GM21619 (cell line): Measurements from ENCODE around the gene GPR137B.
"Not testable (repeated sequence)": the region's sequence is repeated elsewhere in the genome, so short reads cannot be mapped to it uniquely, and the experiment has no call there.

Source experiments
- ATAC-seq: cut with Tn5 transposase; IDR thresholded peaks from one replicate; pipeline ENCODE4 v1.9.1; 2021; ENCODE audit not compliant: unreplicated experiment

GPR137B gene

DNA sequence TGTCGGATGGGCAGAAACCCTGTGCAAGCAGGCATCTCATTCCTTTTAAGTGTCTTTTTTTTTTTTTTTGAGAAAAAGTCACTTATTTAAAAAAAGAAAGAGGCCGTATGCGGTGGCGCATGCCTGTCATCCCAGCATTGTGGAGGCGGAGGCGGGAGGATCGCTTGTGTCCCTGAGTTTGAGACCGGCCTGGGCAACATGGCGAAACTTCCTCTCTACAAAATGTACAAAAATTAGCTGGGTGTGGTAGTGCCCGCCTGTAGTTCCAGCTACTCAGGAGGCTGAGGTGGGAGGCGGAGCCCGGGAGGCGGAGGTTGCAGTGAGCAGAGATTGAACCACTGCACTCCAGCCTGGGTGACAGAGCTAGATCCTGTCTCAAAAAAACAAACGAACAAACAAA, 1.7 kb downstream of the GPR137B start:
- no peak for ATAC-seq

DNA sequence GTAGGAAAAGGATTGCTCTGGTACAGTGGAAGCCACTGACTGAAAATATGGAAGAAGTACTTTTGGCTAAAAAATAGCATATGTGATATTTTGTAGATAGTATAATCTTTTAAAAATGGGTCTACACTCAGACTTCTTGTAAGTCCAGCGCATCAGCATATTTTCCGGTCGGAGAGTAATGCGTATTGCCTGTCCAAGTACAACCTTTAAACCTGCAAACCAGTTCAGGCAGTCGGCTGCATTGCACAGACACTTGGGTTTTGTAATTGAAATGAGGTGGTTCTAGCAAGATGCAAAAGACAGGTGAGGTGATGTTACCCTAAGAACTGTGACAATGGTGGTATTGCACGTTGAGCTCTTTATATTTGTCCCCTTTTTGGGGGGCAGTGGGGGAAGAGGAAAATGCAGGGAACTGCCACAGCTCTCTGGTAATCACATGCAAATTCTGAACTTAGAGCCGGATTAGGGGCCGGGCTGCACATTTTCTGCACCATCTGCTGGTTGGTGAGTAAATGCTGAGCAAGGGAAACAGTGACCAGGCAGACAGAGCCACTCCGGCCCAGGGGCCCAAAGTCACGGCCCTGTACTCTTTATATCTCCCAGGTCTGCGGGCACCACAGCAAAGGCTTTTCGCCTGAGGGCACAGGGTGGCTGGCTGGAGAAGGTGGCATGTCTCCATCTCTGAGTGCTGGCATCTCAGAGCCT, 2.3 kb downstream of the GPR137B start:
- ATAC-seq = peak; percentile 28

DNA sequence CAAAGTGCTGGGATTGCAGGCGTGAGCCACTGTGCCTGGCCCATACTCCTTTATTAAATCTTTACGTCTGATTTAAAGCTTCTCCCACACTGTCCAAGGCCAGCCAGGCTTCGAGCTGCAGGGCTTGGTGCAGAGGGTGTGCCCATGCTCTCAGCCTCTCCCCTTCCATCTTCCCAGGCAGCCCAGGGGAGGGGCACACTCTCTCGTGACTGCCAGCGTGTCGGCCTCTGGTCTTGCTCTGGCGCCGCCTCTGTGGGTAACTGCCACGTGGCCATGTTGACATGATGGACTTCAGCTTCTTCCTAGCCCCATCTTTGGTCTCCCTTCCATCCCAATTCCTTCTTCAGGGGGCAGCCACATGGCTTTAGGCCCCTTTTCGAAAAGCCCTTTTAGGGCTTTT, 4.7 kb downstream of the GPR137B start:
- no peak for ATAC-seq

DNA sequence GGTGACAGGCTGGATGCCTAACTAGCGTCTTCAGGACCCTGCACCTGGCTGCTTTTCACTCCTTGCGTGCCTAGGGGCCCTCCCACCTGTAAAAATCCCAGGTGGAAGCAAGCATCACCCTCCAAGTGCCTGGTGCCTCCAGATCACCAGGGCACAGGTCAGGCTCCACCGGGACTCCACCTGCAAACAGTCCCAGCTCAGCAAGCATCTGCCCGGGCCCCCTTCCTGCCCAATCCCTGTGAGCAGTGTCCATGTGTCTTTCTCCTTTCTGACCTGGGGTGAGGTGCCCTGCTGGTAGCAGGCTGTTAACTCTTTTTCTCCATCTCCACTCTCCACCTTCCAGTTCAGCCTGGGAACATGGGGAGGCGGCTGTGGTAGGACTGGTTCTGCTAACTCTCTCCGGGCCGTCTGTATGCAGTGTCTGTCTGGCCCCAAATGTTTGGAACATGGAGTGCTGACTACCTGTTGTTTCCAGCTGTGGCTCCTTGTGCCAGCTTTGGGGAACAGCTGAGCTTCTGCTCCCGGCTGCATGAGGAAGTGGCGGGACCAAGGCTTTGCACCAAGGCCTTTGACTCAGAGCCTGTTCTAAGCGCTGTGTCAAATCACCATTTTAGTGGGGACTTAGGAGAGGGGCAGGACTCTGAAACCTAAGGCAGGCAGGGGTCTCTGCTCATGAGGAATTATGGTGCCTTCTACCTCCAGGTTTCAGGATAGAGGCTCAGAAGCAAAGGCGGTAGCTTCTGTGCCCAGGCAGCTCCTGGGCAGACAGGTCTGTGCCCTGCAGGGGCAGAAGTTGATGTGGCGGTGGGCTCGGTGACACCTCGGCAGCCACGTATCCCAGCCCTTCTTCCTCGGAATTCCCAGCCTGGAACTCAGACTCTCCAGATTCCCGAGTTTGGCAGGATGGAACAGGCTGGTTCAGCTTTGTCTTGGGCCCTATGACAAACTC, 5.5 kb downstream of the GPR137B start:
- ATAC-seq = no peak

DNA sequence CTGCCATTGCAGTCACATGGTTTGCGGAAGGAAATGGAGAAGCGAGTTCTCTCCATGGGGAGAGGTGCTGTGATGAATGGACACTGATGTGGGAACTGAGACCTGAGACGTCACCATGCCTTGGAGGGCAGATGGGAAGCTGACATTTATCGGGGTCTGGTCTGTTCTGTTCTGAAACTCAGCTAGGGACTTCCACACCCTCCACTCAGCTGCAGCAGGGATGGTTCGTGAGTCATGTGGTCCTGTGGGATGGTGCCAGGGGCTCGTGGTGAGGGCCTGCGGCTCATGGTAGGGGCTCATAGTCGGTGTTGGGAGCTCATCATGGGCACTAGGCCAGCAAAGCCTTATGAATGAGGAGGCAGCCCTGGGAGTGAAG, 6.1 kb downstream of the GPR137B start:
- no peak for ATAC-seq

DNA sequence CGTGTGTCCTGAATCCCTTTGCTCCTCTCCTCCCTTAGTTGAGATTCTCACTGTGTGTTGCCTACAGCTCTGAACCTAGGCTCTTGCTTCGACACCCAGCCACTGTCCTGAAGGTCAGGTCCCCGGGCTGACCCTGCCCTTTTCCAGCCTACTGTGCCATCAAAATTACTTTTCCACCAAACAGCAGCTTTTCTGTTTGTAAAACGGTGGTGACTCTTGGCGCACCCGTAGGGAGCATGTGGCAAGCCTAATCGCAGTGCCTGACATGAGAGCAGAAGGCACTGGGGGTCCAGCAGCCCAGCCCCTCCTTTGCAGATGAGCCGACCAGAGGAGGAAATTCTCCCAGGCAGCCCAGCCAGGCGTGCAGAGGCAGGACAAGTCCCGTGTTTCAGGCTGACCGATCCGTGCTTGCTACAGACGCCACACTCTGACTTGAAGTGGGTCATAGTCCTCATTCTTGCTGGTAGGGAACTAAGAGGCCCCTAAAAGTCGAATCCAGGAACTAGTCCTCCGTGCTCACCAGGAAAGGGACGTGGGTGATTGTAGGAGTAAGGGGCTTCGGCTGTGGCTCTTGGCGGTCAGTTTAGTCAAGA, 6.8 kb downstream of the GPR137B start:
- no peak for ATAC-seq

DNA sequence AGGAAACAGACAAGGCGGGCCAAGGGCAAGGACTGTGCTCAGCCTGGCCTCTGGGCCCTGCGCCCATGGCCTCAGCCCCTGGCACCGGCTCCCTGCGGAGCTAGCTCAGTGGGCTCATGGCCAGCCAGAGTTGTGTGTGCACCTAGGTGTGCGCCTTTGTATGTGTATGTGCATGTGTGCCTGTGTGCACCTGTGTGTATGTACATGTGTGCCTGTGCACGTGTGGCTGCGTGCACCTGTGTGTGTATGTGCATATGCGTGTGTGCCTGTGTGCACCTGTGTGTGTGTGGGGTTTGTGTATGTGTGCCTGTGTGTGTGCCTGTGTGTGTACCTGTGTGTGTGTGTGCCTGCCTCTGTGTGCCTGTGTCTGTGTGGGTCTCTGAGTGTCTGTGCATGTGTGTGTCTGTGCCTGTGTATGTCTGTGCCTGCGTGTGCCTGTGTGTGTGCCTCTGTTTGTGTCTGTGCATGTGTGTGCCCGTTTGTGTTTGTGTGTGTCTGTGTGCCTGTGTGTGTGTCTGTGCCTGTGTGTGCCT, 7.4 kb downstream of the GPR137B start:
- no peak for ATAC-seq

DNA sequence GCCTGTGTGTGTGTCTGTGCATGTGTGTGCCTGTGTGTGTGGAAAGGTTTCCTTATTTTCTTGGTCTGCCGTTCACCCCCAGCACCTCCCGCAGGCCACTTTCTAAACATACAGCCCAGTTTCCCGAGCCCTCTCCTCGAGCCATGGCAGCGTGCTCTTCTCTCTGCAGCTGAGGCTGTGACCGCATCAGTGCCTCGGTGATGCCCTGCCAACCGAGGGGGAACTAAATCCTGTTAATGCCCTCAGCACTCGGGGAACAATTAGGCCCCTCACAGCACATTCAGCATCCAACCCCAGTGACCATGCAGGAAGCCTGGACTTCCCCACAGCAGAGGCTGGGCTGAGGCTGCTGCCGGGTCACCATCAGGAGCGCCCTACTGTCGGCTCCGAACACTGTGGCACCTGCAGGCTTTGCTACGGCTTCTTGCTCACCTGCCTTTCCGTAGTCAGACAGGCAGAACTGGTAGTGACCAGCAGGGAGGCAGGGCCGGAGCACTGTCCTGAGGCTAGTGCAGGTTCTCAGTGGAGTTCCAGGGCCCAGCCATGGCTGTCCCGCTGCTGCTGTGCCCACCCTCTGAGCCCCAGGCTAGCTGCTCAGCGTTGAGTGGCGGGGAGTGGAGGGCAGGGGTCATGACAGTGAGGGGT, 8.1 kb downstream of the GPR137B start:
- no peak for ATAC-seq

DNA sequence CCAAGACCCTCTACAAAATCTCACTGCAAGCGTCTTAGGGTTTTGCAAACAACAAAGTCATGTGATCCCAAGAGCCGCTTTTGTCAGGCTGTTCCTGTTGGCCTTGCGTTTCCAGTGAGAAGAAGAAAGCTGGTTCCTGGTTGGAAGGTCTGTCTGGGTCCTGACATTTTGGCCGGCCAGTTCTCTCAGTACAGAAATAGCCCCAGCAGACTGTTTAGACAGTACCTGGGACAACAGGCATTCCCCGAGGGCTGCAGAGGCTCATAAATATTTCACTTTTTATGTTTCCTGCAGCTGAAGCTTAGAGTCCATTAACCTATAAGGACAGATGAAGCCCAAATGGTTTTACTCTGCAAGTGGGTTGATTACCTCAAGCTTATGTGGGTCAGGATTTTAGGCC, 8.6 kb downstream of the GPR137B start:
- ATAC-seq = no peak

DNA sequence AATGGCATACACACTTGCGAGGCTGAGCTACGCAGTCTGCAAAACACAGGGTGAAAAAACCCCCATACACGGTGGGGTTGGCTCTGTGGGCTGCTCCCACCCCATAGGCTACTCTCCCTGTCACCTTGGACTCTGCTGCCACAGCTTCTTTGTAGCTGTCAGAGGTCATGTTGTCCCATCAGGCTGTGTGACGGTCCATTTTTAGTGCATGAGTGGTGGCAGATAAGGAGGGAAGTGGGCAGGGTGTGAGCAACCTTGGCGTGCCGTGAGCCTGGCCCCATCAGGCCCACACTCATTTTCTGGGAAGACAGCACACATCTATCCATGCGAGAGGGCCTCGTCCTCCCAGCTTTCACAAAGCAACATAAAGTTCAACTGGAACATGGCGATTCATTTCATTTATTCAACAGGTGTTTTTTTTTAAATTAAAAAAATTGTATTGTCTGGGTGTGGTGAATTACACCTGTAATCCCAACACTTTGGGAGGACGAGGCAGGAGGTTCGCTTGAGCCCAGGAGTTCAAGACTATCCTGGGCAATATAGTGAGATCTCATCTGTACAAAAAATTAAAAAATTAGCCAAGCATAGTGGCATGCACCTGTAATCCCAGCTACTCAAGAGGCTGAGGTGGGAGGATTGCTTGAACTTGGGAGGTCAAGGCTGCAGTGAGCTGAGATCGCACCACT, 9.5 kb downstream of the GPR137B start:
- ATAC-seq = no peak

DNA sequence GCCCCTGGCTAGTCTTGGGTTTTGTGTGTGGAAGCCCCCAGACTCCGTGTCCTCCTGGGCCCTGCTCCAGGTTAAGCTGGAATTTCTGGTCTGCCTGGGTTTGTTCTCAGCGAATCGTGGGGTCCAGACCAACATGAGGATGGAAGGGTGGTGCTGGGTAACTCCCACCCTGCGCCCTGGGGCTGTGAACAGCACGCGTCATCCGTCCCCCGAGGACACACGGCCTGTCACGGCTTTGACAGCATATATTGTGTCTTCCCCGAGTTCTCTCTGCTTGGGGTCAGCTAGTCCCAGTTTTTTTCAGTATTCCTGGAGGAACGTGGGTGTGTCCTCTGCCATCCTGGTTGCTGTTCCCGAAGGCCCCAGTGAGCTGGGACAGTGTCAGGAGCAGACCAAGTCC, 11.8 kb downstream of the GPR137B start:
- ATAC-seq = no peak

DNA sequence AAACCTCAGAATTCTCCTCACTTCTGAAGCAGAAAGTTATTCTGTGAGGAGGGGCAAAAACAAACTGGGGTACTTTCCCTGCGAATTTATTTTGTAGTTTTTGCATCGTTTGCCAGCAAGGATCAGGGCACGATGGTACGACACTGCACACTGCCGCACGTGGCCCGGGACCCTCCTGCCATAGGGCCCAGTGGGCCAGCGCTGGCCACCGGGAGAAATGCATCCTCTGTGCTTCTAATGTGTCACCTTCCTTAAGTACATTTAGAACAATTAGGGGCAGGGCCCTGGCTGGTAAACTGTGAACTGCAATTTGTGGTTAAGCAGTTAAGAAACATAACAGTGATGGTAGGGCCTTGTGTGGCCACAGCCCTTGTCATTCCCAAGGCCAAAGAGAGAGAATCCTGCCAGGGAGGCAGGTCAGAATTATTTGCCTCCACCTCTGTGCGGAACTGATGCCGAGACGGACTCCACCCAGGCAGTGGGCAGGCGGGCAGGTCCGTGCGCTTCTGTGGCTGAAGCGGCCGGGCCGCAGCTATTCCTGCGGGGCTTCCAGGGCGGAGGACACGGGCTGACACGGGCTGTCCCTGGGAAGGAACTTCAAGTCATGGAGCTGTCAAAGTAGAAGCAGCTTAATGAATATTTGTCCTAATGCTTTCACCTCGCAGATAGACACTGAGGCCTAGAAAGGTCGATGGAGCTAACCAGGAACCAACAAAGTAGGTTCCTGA, 12.5 kb downstream of the GPR137B start:
- ATAC-seq = no peak

DNA sequence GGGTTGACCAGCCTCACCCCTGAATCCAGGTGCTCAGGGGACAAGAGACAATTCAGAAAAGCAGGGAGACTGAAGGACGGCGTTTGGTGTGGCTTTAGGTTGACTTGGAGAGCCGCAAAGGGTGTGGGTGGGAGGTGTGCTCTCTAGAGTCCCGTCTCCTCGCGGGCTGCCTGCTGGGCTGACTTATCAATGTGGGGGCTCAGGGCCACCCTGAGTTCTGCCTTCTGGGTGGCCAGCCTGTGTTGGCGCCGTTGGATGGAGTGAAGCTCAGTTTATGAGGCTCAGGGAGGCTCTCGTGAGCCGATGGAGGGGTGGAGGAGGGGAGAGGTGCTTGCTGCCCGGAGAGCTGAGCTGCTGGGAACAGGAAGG, 13.0 kb downstream of the GPR137B start:
- ATAC-seq = no peak

DNA sequence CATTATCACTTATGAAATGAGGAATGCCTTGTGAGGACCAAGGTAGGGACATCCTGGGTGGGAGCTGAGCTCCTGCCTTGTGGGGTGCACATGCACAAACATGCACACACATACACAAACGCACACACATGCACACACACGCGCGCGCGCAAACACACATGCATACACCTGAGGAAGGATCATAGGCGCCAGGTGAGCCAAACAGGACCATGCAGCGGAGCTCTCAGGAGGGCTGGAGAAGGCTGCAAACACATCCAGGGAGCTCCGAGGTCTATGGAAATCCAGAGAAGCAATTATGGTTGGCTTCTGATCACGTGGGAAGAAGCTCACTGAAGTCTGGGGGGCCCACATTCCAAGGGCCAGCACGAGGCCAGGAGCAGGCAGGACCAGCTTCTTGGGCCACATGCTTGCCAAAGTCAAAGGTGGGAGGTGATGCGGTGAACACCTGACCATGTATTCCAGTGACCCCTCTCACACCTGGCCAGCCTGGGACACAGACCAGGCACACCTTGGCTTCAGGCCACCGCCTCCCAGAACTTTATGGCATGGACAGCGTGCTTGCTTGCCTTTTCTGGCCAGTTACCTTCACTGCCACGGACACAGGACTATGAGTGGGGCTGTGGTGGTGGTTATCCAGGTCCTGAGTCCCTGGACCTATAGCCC, 13.6 kb downstream of the GPR137B start:
- ATAC-seq = no peak

DNA sequence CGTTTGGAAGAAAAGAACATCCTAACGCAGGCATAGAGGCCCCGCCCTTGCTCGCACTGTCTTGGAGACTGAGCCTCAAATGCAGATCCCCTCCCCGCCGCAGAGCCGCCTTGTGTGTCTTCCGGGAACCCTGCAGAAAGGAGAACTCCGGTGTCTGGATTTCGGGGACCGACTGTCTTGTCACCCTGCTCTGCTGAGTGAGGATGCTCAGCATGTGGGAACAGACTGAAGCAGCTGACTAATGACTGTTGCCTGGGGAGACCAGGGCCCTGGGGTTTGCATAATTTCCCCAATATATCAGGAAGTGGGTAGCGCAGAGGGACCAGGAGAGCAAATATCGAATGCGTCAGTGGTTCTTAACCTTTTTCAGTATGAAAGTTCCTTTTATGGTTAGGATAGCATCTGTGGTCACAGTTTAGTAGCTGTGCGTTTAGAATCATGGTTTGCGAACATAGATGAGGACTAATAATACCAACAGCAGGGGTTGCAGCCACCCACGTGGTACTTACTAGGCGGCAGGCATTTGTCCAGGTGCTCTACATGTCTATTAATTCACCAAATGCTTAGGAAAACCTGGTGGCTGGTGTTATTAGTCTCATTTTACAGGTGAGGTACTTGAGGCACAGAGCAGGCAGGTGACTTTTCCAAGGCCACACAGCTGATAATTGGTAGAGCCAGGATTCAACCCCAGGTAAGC, 14.3 kb downstream of the GPR137B start:
- peak; percentile 77 for ATAC-seq

DNA sequence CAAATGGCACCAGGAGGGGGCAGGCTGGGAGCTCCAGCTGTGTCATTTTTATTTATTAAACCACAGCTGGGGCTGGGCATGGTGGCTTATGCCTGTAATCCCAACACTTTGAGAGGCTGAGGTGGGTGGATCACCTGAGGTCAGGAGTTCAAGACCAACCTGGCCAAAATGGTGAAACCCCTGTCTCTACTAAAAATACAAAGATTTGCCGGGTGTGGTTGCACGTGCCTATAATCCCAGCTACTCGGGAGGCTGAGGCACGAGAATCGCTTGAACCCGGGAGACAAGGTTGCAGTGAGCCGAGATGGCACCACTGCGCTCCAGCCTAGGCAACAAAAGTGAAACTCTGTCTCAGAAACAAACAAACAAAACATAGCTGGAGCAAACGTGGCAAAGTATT, 15.7 kb downstream of the GPR137B start:
- not testable (repeated sequence) for ATAC-seq

DNA sequence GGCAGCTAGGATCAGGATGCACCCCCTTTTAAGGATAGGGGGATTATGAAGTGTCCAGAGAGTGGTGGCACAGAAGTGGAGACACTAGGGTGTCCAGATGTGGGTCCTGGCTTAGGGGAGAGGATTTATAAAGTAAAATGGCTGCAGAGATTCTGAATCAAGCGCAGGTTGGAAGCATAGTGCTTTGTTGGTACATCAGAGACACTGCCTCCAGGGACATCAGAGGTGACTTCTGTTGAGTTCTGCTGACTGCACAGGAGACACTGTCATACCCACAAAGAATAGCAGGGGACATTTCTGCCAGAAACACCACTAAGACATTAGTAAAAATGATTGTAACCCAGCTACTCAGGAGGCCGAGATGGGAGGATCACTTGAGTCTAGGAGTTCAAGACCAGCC, 16.4 kb downstream of the GPR137B start:
- no peak for ATAC-seq

DNA sequence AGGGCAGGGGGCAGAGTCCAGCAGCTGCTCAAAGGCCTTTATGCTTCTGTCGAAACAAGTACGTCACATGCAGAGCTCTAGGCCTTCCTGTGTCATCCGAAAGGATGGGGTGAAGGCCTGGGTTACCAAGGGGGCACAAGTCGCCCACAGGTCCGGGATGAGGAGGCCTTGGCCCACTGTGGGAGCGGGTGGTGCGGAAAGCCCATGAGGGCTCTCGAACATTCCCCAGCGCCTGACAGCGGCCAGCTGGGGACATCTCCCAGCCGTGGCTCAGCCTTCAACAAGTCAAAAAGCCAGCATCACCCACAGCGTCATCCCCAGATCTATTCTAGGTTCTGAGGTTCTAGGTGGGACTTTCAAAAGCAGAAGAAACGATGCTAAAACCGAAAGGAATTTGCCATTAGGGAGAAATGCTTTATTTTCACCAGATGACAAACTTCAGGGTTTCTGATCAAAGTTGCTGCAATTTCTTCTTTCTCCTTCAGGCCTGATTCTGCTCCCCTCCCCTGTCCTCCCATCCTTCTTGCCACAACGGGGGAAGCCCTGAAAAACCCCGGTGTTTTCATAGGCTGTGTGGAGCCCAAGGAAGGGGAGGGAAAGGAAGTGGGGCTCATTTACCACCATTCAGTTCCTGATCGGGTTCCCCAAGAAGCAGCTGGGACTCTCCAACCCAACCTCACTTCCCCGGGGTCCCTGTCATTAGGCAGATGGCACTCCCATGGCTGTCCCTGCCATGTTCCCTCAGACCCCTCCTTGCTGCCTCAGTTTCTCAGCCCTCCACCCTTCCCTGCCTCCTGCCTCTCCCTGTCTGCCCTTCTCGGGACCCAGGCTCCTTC, 17.6 kb downstream of the GPR137B start:
- ATAC-seq = peak; percentile 39
